Type B pancreatic cell (in vitro differentiated cells): Measurements from ENCODE around the gene MATCAP1. TPM values are rescaled to one million over a fixed set of nuclear protein-coding genes. Genes with fewer than 3 reads are reported as not detected.

ENCODE experiments used
- DNase-seq: peaks from one replicate; pipeline ENCODE4 v3.0.0; 2021; ENCODE audit warnings: mixed read lengths; ENCODE audit not compliant: unreplicated experiment; ENCODE audit errors: extremely low spot score
- H3K27ac Mint-ChIP-seq: 2 replicates; pipeline ENCODE4 v1.8.0; 2021; ENCODE audit warnings: mild to moderate bottlenecking, mixed read lengths
- H3K27me3 Mint-ChIP-seq: 2 replicates; pipeline ENCODE4 v1.8.0; 2021; ENCODE audit warnings: mixed read lengths
- H3K36me3 Mint-ChIP-seq: 2 replicates; pipeline ENCODE4 v1.8.0; 2021; ENCODE audit warnings: mixed read lengths
- H3K4me1 Mint-ChIP-seq: one replicate; pipeline ENCODE4 v1.8.0; 2021; ENCODE audit warnings: mixed read lengths; ENCODE audit not compliant: unreplicated experiment
- H3K4me3 Mint-ChIP-seq: 2 replicates; pipeline ENCODE4 v1.8.0; 2021; ENCODE audit warnings: mild to moderate bottlenecking, mixed read lengths
- H3K9me3 Mint-ChIP-seq: 2 replicates; pipeline ENCODE4 v1.8.0; 2021; ENCODE audit warnings: mixed read lengths
- CTCF ChIP-seq: fragments of 200-600 bp; sonication (generic); conservative IDR thresholded peaks from 2 replicates; pipeline ENCODE4 v1.5.0; 2021; ENCODE audit warnings: antibody characterized with exemption, mild to moderate bottlenecking
- total RNA-seq: library from RNA; stranded (reverse); gene quantifications from 2 replicates; pipeline ENCODE4 v1.2.1, GENCODE V29; 2021; ENCODE audit warnings: low replicate concordance

The MATCAP1 gene
- total RNA-seq, 1 donor from 2014 or later: 77.8 TPM

GRCh38 chr16:67169011-67169451 is 14.7 kb downstream of the MATCAP1 start:
- peaks cover 87% of the 10 kb centered on the region for H3K27me3 Mint-ChIP-seq
- H3K9me3 Mint-ChIP-seq: no peaks in the 10 kb centered on the region
- DNase-seq: no peak
- H3K36me3 Mint-ChIP-seq: no peaks in the 10 kb centered on the region
- peaks cover 24% of the 10 kb centered on the region for H3K4me1 Mint-ChIP-seq
- no peak overlapping the region for H3K27ac Mint-ChIP-seq
- no peak for TF ChIP-seq CTCF
- peak overlapping the region; percentile 31 for H3K4me3 Mint-ChIP-seq

- Mint-ChIP-seq H3K36me3 (no peaks in the 10 kb centered on the region), H3K4me3 (no peak overlapping the region), H3K27ac (no peak overlapping the region), H3K4me1 (peaks cover 14% of the 10 kb centered on the region), H3K9me3 (no peaks in the 10 kb centered on the region), H3K27me3 (peaks cover 81% of the 10 kb centered on the region)
- DNase-seq: no peak
- TF ChIP-seq CTCF: no peak
Measured at GRCh38 chr16:67167588-67167987, 16.2 kb downstream of the MATCAP1 start.

- H3K27me3 Mint-ChIP-seq: peaks cover 82% of the 10 kb centered on the region
- peaks cover 14% of the 10 kb centered on the region for H3K4me1 Mint-ChIP-seq
- no peaks in the 10 kb centered on the region for H3K36me3 Mint-ChIP-seq
- no peak for DNase-seq
- TF ChIP-seq CTCF: no peak
- H3K4me3 Mint-ChIP-seq: no peak overlapping the region
- H3K27ac Mint-ChIP-seq: no peak overlapping the region
- H3K9me3 Mint-ChIP-seq: no peaks in the 10 kb centered on the region
Measured at GRCh38 chr16:67166598-67167168, 17.1 kb downstream of the MATCAP1 start.

- Mint-ChIP-seq H3K27me3 (peaks cover 82% of the 10 kb centered on the region), H3K36me3 (no peaks in the 10 kb centered on the region), H3K9me3 (no peaks in the 10 kb centered on the region), H3K4me1 (peaks cover 10% of the 10 kb centered on the region), H3K27ac (no peak overlapping the region), H3K4me3 (no peak overlapping the region)
- no peak for DNase-seq
- TF ChIP-seq CTCF: no peak
Measured at GRCh38 chr16:67166110-67166547, 17.6 kb downstream of the MATCAP1 start.

GRCh38 chr16:67165121-67166078 is 18.4 kb downstream of the MATCAP1 start:
- H3K4me1 Mint-ChIP-seq: peaks cover 8% of the 10 kb centered on the region
- no peak for TF ChIP-seq CTCF

More at GRCh38 chr16:67165121-67166078, 18.4 kb downstream of the MATCAP1 start:
- peak overlapping the region; percentile 66 for H3K4me3 Mint-ChIP-seq
- DNase-seq: no peak
- H3K9me3 Mint-ChIP-seq: no peaks in the 10 kb centered on the region
- H3K27ac Mint-ChIP-seq: no peak overlapping the region
- H3K27me3 Mint-ChIP-seq: peaks cover 85% of the 10 kb centered on the region
- no peaks in the 10 kb centered on the region for H3K36me3 Mint-ChIP-seq
